Smooth muscle cell (in vitro differentiated cells): ENCODE results near the gene FLT1. TPM values are rescaled to one million over a fixed set of nuclear protein-coding genes. Genes with fewer than 3 reads are reported as not detected.
A peak's percentile ranks its signal among the peaks of the same experiment; 100 is the strongest.

Source experiments
- DNase-seq: peaks from one replicate; lab custom pipeline; 2025; ENCODE audit not compliant: unreplicated experiment; lab: John Stamatoyannopoulos, UW
- H2AFZ ChIP-seq: fragments of 200-600 bp; sonication (generic); 2 replicates; pipeline ENCODE4 v1.6.0; 2016; ENCODE audit warnings: antibody characterized with exemption, low read depth, mild to moderate bottlenecking
- H3F3A ChIP-seq: fragments of 200-600 bp; sonication (generic); 2 replicates; pipeline ENCODE4 v1.6.0; 2017; ENCODE audit warnings: antibody characterized with exemption, low read depth
- H3K27ac ChIP-seq: fragments of 200-600 bp; sonication (generic); 2 replicates; pipeline ENCODE4 v1.5.1; 2016; ENCODE audit warnings: low read depth, mild to moderate bottlenecking
- H3K27me3 ChIP-seq: fragments of 200-600 bp; sonication (generic); 2 replicates; pipeline ENCODE4 v1.6.1; 2016; ENCODE audit warnings: low read depth, mild to moderate bottlenecking
- H3K36me3 ChIP-seq: fragments of 200-600 bp; sonication (generic); 2 replicates; pipeline ENCODE4 v1.5.1; 2016; ENCODE audit warnings: low read depth
- H3K4me1 ChIP-seq: fragments of 200-600 bp; sonication (generic); 2 replicates; pipeline ENCODE4 v1.5.1; 2016; ENCODE audit warnings: low read depth
- H3K4me2 ChIP-seq: fragments of 200-600 bp; sonication (generic); 2 replicates; pipeline ENCODE4 v1.6.0; 2016; ENCODE audit warnings: mild to moderate bottlenecking
- H3K4me3 ChIP-seq: fragments of 200-600 bp; sonication (generic); 2 replicates; pipeline ENCODE4 v1.5.1; 2016; ENCODE audit warnings: mild to moderate bottlenecking
- H3K79me2 ChIP-seq: fragments of 200-600 bp; sonication (generic); 2 replicates; pipeline ENCODE4 v1.6.0; 2016; ENCODE audit warnings: low read depth, mild to moderate bottlenecking
- H3K9ac ChIP-seq: fragments of 200-600 bp; sonication (generic); 2 replicates; pipeline ENCODE4 v1.6.0; 2016; ENCODE audit warnings: low read depth
- H3K9me3 ChIP-seq: fragments of 200-600 bp; sonication (generic); replicated peaks from 2 replicates; pipeline ENCODE4 v1.5.1; 2016; ENCODE audit warnings: low read depth
- H4K20me1 ChIP-seq: fragments of 200-600 bp; sonication (generic); 2 replicates; pipeline ENCODE4 v1.6.0; 2016; ENCODE audit warnings: low read depth
- WGBS: methylation state at CpG from one replicate; pipeline ENCODE4 v1.1.7; 2016; ENCODE audit warnings: low lambda C conversion rate; 5-methylcytosine and 5-hydroxymethylcytosine counted together
- polyA plus RNA-seq: library from polyadenylated mRNA; unstranded; fragments of >200 nt; fragmentation: Nextera tagmentation; extraction: Ambion mirVana; gene quantifications from 2 replicates; pipeline ENCODE4 v1.2.1, GENCODE V29; 2016
- total RNA-seq: library from RNA; depleted of rRNA; stranded (reverse); fragments of >200 nt; gene quantifications from 2 replicates; pipeline ENCODE4 v1.2.3, GENCODE V29; 2014
- TF ChIP-seq, protein P1 (sequence below): fragments of 200-600 bp; sonication (generic); IDR thresholded peaks from 2 replicates; pipeline ENCODE4 v1.5.1; 2017; ENCODE audit warnings: borderline replicate concordance, mild to moderate bottlenecking, antibody characterized with exemption; ENCODE audit not compliant: insufficient read depth, poor library complexity, severe bottlenecking

The FLT1 gene
- total and polyA plus RNA-seq, 2 experiments from 2014 or later: 495 to 738 TPM

DNA sequence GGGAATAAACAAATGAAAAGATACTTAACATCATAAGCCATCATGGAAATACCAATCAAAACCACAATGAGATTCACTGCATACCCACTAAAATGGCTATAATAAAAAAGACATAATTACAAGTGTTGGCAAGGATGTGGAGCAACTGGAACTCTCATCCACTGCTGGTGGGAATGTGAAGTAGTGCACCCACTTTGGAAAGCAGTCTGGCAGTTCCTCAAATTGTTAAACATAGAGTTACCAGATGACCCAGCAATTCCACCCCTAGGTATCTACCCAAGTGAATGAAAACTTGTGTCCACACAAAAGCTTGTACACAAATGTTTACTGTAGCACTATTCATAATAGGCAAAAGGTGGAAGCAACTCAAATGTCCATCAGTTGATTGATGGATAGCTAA is 46.9 kb downstream of the FLT1 start:
- Histone ChIP-seq H3K4me3 (no peak overlapping the region), H3K79me2 (peaks cover 90% of the 10 kb centered on the region), H3K9ac (no peak overlapping the region), H3F3A (peaks cover 59% of the 10 kb centered on the region), H3K27me3 (no peaks in the 10 kb centered on the region), H3K27ac (peak overlapping the region; percentile 37), H3K4me1 (no peaks in the 10 kb centered on the region), H2AFZ (no peak overlapping the region), H3K36me3 (peaks cover 35% of the 10 kb centered on the region), H3K4me2 (no peak overlapping the region), H3K9me3 (no peaks in the 10 kb centered on the region), H4K20me1 (peaks cover 96% of the 10 kb centered on the region)
- TF ChIP-seq, protein P1, sequence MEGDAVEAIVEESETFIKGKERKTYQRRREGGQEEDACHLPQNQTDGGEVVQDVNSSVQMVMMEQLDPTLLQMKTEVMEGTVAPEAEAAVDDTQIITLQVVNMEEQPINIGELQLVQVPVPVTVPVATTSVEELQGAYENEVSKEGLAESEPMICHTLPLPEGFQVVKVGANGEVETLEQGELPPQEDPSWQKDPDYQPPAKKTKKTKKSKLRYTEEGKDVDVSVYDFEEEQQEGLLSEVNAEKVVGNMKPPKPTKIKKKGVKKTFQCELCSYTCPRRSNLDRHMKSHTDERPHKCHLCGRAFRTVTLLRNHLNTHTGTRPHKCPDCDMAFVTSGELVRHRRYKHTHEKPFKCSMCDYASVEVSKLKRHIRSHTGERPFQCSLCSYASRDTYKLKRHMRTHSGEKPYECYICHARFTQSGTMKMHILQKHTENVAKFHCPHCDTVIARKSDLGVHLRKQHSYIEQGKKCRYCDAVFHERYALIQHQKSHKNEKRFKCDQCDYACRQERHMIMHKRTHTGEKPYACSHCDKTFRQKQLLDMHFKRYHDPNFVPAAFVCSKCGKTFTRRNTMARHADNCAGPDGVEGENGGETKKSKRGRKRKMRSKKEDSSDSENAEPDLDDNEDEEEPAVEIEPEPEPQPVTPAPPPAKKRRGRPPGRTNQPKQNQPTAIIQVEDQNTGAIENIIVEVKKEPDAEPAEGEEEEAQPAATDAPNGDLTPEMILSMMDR: no peak
- no peak for DNase-seq

DNA sequence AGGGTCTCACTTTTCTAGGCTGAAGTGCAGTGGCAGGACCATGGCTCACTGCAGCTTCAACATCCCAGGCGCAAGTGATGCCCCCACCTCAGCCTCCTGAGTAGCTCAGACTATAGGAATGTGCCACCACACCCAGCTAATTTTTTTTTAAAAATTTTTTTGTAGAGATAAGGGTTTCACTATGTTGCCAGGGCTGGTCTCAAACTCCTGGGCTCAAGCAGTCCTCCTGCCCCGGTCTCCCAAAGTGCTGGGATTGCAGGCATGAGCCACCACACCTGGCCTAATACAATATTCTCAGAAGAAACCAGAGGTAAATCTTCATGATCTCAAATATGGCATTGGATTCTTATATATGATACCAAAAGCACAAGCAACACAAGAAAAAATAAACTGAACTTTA is 47.7 kb downstream of the FLT1 start:
- H3K9me3 ChIP-seq: no peaks in the 10 kb centered on the region
- TF ChIP-seq, protein P1: no peak
- peaks cover 98% of the 10 kb centered on the region for H4K20me1 ChIP-seq
- peaks cover 91% of the 10 kb centered on the region for H3K79me2 ChIP-seq
- H3K4me3 ChIP-seq: no peak overlapping the region
- H3K27me3 ChIP-seq: no peaks in the 10 kb centered on the region
- WGBS: 95% methylated on average over 2 of the region's 2 CpGs
- no peak for DNase-seq
- H3K9ac ChIP-seq: no peak overlapping the region
- peaks cover 56% of the 10 kb centered on the region for H3F3A ChIP-seq
- H3K4me1 ChIP-seq: no peaks in the 10 kb centered on the region
- H3K4me2 ChIP-seq: no peak overlapping the region
- H2AFZ ChIP-seq: no peak overlapping the region
- peak overlapping the region; percentile 29 for H3K27ac ChIP-seq
- peaks cover 35% of the 10 kb centered on the region for H3K36me3 ChIP-seq

DNA sequence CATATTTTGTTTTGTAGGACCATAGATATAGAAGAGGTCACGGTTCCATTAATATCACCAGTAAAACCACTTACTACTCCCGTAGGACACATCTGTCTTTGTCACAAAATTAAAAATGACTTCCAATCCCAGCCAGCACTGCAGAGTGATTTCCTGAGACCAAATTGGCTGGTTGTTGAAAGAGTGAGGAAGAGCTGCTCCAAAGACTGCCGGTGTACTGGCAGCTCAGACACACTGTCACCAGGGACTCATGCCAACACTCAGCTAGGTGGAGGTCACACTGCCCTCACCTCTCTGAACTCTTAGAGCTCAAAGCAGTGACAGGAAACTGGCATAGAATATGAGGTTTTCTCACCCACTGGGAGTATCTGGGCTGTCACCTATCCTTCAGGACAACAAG is 52.1 kb downstream of the FLT1 start:
- 89% methylated on average over 3 of the region's 3 CpGs for WGBS
- H2AFZ ChIP-seq: no peak overlapping the region
- H3K36me3 ChIP-seq: peaks cover 25% of the 10 kb centered on the region
- no peaks in the 10 kb centered on the region for H3K9me3 ChIP-seq
- H3K27me3 ChIP-seq: no peaks in the 10 kb centered on the region
- no peak overlapping the region for H3K4me2 ChIP-seq
- H3K79me2 ChIP-seq: peaks cover 90% of the 10 kb centered on the region
- TF ChIP-seq, protein P1: no peak
- no peak overlapping the region for H3K9ac ChIP-seq
- no peaks in the 10 kb centered on the region for H3K4me1 ChIP-seq
- peak overlapping the region; percentile 30 for H3K27ac ChIP-seq
- no peak overlapping the region for H3K4me3 ChIP-seq
- DNase-seq: no peak
- peaks cover 98% of the 10 kb centered on the region for H4K20me1 ChIP-seq
- H3F3A ChIP-seq: peaks cover 45% of the 10 kb centered on the region

DNA sequence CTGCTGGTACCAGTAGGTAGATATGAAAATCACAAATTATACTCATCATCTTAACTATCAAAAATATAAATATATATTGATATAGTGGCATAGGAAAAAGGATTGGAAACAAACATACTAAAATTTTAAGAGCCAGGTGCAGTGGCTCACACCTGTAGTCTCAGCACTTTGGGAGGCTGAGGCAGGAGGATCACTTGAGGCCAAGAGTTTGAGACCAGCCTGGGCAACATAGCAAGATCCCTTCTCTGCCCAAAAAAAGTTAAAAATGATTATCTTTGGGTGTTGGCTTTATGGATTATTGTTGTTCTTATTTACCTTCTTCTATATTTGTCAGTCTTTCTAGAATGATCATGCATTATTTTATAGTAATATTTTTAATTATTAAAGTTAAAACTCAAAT is 53.4 kb downstream of the FLT1 start:
- Histone ChIP-seq H3K4me2 (no peak overlapping the region), H2AFZ (no peak overlapping the region), H3K4me1 (no peaks in the 10 kb centered on the region), H3K79me2 (peaks cover 86% of the 10 kb centered on the region), H4K20me1 (peaks cover 100% of the 10 kb centered on the region), H3K9ac (no peak overlapping the region), H3K4me3 (no peak overlapping the region), H3K27ac (no peak overlapping the region), H3K36me3 (peaks cover 34% of the 10 kb centered on the region), H3K9me3 (no peaks in the 10 kb centered on the region), H3K27me3 (no peaks in the 10 kb centered on the region), H3F3A (peaks cover 52% of the 10 kb centered on the region)
- TF ChIP-seq, protein P1: no peak
- no peak for DNase-seq
